HG02798 (cell line): ENCODE results near the gene ICA1.

Source experiments
- ATAC-seq: cut with Tn5 transposase; IDR thresholded peaks from one replicate; pipeline ENCODE4 v1.9.1; 2021; ENCODE audit warnings: mild to moderate bottlenecking; ENCODE audit not compliant: unreplicated experiment, poor library complexity

The ICA1 gene

GRCh38 chr7:8168336-8168735 is 93.6 kb downstream of the ICA1 start:
- no peak for ATAC-seq

DNA sequence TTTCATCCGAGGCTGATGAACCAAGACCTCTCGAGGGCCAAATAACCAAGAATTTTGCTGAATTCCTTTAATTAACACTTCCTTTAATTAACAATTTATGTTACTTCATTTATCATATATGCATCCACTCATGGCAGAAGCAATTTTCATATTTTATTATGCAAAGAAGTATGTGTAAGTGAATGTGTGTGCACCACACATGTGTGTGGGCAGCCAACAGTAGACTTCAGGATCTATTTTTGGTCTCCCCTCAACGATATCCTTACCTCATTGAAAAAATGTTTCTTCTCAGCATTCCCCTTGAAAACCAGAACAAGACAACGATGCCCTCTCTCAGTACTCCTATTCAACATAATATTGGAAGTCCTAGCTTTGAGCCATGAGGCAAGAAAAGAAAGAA is 96.8 kb downstream of the ICA1 start:
- ATAC-seq = no peak

DNA sequence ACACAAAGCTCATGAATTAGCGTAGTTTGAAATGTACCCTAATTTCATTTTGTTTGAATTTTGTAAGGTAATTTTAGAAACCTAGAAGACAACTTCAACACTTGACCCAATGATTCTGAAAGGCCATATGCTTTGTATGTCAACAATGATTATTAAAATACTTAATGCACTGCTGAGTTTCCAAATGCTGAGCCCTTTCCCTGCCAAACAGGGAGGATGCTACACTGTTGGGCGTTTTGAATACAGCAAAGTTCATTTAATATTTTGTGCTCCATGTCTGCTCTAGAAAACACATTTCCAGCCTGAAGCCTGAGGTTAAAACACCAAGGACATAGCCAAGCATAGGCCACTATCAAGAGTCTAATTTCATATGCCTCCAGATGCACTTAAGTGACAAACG is 99.8 kb downstream of the ICA1 start:
- ATAC-seq = no peak

DNA sequence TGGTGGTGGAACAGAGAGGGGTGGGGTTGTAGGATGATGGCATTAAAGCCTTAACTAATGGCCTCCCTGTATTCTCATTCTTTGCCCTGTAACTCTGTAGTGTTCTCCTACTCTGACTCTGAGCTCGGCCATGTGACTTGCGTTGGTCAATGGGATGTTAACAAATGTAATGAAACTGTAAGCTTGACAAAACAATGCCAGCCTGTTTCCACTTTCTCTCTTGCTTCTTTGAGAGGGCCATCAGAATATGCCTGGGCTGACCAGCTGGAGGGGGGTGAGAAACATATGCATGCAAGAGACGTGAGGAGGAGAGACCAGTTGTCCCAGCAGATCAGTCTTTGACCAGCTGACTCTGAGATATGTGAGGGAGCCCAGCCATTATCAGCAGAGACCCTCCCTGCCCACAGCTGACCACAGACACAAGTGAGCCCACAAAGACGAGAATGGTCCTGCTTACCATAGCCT is 100.6 kb downstream of the ICA1 start:
- ATAC-seq = no peak

- ATAC-seq = no peak
These were observed 101.1 kb downstream of the ICA1 start for GRCh38 chr7:8160779-8161345.

DNA sequence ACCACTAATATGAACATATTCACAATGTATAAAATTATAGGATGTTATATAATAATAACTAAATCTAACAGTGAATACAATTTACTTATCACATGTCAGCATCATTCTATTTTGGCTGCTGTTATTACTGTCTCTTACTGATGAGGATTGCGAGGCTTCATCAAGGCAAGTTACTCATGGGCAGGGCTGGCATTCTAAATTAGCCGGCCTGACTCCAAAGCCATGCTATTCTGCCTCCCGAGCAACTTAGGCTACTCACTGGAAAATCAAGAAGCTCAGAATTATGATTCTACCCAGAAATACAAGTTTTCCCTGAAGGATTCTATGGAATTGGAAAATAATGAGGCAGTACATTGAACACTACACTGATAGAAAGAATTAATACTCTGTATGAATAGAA is 101.7 kb downstream of the ICA1 start:
- ATAC-seq = no peak

DNA sequence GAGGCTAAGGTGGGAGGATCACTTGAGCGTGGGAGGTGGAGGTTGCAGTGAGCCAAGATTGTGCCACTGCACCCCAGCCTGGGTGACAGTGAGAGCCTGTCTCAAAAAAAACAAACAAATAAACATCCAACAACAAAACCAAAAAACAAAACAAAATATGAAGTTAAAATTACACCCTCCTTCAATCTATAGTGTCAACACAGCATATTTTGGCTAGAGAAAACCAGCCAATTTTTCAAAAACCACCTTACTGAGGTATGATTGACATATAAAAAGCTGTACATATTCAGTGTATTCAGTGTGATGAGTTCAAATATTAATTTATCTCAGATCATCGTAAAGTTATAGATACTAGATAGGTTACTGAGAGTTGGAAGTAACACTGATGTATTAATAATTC is 102.4 kb downstream of the ICA1 start:
- ATAC-seq = no peak

DNA sequence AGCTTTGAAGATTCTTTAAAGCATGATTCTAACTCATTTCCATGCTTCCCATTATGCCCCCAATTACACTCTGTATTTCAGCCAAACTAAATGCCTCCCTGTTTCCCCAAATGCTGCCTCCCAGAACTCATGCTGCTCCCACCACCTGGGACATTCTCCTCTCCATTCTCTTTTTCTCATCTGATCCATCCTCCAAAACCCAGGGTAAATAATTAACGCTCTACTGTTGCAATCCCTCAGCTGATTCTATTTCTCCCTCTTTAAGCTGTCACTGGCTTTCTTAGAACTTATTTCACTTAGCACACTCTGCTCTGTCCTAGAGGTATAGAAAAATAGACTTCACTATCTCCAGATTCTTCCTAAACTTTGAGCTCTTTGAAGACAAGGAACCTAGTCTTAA is 104.7 kb downstream of the ICA1 start:
- ATAC-seq = no peak

DNA sequence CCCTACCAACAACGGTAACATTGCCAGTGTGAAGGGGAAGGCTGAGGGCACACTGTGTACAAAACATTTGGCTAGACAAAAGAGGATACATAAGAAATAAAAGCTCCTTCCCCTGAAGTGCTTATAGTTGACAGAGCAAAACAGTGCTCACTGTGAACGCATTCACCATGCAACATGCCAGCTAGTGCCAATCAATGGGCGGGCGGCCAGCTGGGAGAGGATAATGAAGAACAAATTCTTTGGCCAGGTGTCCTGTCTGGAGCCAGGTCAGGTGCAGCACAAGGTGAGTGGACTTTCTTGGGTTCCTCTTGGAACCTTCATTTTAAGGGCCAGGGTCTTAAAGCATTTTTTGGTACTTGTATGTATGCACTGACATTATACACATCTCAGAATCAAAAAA is 106.1 kb downstream of the ICA1 start:
- no peak for ATAC-seq

DNA sequence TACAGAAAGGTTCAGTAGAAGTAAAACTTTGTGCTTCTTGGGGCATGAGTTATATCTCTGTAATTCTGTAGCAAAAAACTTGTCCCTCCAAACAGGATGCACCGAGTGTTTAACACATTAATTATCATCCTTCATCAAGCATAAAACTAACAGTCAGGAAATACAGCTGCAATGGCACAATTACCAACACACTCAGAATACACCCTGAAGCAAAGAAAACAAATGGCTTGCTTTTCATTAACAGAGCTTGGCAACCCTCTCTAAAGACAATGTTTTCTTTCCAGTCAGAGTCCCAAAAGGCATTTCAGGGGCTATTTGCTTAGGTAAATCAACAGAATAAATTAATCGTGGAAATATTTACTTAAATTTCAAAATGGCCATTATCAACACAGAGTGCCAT is 107.7 kb downstream of the ICA1 start:
- no peak for ATAC-seq

DNA sequence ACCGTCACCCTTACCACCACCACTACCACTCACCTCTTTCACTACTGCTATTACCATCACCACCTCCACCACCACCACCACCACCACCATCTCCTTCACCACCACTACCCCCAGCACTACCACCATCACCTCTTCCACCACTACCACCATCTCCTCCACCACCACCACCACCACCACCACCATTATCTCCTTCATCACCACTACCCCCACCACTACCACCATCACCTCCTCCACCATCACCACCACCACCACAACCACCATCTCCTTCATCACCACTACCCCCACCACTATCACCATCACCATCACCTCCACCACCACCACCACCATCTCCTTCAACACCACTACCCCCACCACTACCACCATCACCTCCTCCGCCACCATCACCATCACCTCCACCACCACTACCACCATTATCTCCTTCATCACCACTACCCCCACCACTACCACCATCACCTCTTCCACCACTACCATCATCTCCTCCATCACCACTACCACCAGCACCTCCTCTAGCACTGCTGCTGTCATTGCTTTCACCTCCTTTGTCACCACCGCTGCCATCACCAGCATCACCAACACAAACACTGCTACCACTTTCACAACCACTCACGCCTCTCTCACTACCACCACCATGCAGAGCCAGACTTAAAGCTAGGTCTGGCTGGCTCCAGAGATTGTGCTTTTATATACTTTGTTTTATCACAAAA is 109.3 kb downstream of the ICA1 start:
- ATAC-seq = no peak

DNA sequence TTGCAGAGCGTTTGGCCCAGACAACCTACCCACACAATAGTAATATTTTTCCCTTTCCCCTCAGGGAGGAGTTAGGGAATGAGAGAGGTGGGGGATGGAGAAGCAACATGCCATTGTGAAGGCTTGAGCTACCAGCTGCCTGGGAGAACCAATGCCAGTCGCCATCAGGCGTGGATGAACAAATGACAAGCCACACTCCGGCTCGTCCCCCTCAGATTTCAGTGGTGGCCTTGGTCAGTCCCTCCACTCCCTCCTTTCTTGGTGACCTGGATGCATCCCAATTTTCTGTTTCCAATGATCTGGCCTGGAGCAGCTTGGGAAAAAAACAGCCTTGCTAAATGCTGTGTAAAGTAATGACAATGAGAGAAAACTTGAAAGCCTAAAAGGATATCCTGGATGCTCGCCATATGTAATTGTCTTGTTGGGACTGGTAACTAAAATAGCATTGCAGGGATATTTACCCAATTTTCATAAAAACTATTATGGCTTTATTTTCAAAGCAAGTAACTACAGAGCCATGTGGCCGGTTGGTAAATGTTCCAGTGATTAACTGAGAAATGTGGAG is 110.7 kb downstream of the ICA1 start:
- ATAC-seq = no peak

GRCh38 chr7:8149222-8149621 is 112.7 kb downstream of the ICA1 start:
- ATAC-seq = peak; percentile 53

GRCh38 chr7:8147760-8148463 is 114.1 kb downstream of the ICA1 start:
- no peak for ATAC-seq

GRCh38 chr7:8146788-8147413 is 115.1 kb downstream of the ICA1 start:
- no peak for ATAC-seq

GRCh38 chr7:8146106-8146787 is 115.7 kb downstream of the ICA1 start:
- no peak for ATAC-seq

GRCh38 chr7:8144856-8145255 is 117.1 kb downstream of the ICA1 start:
- ATAC-seq = no peak

- peak; percentile 70 for ATAC-seq
These were observed 118.7 kb downstream of the ICA1 start for GRCh38 chr7:8143151-8143874.

GRCh38 chr7:8142477-8142876 is 119.5 kb downstream of the ICA1 start:
- no peak for ATAC-seq

DNA sequence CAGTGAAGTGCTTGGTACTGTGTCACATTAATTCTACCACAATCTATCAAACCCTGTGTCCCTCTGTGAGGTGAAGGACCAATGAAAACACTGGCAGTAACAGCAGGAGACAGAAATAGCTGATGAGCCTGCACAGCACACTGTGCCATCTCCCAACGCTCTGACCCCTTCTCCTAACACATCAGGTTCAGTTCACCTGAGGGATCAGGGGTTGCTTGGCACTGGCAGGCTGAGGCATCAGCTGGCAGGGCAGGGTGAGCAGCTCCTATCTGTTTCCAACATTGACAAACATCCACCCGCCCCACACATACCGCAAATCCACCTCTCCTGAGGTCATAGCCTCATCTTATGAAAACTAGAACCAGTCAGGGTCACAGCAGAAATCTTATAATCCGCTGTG is 120.9 kb downstream of the ICA1 start:
- no peak for ATAC-seq
